ENCODE measurements around the gene RHPN2. TPM values are rescaled to one million over a fixed set of nuclear protein-coding genes. Genes with fewer than 3 reads are reported as not detected.

Gene RHPN2
- total RNA-seq, 4 donors from 2014 or later, result under 0.01 to 10.6 (median 5.1) TPM

DNA sequence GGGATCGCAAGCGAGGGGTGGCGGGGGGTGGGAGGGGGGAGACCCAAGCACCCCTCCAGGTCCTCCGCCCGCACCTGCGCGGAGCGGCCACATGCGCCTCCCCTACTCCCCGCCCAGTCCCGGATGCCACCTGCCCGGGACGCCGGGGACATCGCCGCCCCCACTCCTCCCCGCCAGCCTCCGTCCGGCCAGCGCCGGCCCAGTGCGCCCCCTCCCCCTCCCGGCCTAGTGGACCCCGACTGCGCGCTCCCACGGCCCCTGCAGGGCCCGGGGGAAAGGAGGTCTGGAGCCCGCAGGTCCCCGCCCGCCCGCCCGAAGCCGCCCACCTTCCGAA lies 263 bp downstream of the RHPN2 start:
- H3K4me3 ChIP-seq, result peak overlapping the region; percentile 41 to 72
- H3K36me3 ChIP-seq, result no peaks in the 10 kb centered on the region
- TF ChIP-seq, protein P1, sequence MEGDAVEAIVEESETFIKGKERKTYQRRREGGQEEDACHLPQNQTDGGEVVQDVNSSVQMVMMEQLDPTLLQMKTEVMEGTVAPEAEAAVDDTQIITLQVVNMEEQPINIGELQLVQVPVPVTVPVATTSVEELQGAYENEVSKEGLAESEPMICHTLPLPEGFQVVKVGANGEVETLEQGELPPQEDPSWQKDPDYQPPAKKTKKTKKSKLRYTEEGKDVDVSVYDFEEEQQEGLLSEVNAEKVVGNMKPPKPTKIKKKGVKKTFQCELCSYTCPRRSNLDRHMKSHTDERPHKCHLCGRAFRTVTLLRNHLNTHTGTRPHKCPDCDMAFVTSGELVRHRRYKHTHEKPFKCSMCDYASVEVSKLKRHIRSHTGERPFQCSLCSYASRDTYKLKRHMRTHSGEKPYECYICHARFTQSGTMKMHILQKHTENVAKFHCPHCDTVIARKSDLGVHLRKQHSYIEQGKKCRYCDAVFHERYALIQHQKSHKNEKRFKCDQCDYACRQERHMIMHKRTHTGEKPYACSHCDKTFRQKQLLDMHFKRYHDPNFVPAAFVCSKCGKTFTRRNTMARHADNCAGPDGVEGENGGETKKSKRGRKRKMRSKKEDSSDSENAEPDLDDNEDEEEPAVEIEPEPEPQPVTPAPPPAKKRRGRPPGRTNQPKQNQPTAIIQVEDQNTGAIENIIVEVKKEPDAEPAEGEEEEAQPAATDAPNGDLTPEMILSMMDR (IDR thresholded peaks at IDR 0.05), result no peak
- no peak for TF ChIP-seq POLR2A (IDR thresholded peaks at IDR 0.05)
- no peaks in the 10 kb centered on the region for H3K27me3 ChIP-seq
- intact Hi-C loops (cut with DNase I; ENCODE audit: low total_unique reads), result no loop called here
- H3K4me1 ChIP-seq, result peaks cover 0 to 10% of the 10 kb centered on the region in 2 donors
- H3K9me3 ChIP-seq, result no peaks in the 10 kb centered on the region
- no peak for DNase-seq
- H3K27ac ChIP-seq, result peak overlapping the region in 1 of 2 donors; percentile 48

DNA sequence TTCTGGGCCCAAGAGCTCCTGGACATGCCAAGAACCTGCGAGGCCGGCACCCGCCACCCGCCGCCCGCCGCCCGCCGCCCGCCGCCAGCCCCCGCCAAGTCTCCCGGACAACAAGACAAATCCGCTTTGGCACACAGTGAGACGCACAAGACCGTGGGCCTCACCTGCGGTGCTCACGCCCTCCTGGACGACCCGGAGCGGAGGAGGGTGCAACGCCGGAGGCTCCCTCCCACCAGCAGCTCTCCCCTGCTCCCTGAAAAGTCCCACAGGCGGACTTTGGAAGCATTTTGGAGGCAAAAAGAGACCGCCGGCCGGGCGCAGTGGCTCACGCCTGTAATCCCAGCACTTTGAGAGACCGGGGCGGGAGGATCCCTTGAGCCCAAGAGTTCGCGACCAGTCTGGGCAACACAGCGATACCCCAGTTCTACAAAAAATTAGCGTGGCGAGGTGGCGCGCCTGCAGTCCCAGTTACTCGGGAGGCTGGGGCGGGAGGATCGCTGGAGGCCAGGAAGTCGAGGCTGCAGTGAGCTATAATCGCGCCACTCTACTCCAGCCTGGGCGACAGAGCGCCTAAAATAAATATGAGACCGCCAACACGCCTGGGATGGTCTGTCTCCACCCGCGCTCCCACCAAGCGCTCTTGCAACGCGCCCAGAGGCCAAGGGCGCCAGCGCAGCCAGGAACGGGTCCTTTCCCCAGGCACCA lies 783 bp downstream of the RHPN2 start:
- no peaks in the 10 kb centered on the region for H3K9me3 ChIP-seq
- DNase-seq, result peak in 1 of 2 donors; percentile 17
- H3K27ac ChIP-seq, result peak overlapping the region in 1 of 2 donors; percentile 48
- H3K4me3 ChIP-seq, result peak overlapping the region; percentile 41 to 72
- H3K36me3 ChIP-seq, result no peaks in the 10 kb centered on the region
- TF ChIP-seq POLR2A (IDR thresholded peaks at IDR 0.05), result no peak
- TF ChIP-seq, protein P1 (IDR thresholded peaks at IDR 0.05), result no peak
- H3K4me1 ChIP-seq, result peaks cover 0 to 10% of the 10 kb centered on the region in 2 donors
- intact Hi-C loops (cut with DNase I; ENCODE audit: low total_unique reads), result no loop called here
- no peaks in the 10 kb centered on the region for H3K27me3 ChIP-seq

DNA sequence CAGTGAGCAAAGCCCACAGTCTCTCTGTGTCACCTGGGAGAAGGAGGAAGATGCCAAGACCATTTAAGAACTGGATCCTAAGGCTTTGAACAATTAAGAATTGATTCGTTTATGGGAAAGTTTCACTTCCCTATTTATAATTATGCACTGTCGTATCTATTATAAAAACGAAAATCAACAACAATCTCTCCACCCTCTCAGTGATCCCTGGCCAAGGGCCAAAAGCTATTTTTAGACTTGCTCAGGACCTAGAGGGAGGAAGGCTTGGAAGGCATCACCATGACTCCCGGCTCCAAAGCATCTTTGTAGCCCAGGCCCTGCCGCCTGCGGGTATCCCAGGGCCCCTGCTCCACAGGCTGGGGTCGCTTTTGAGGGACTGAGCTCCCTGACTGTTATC lies 1.3 kb downstream of the RHPN2 start:
- Histone ChIP-seq H3K9me3 (no peaks in the 10 kb centered on the region), H3K4me1 (peaks cover 0 to 10% of the 10 kb centered on the region in 2 donors), H3K27ac (no peak overlapping the region), H3K4me3 (peak overlapping the region in 1 of 2 donors; percentile 72), H3K27me3 (no peaks in the 10 kb centered on the region), H3K36me3 (no peaks in the 10 kb centered on the region)
- DNase-seq, result peak; percentile 20 to 27
- TF ChIP-seq POLR2A (IDR thresholded peaks at IDR 0.05), result no peak
- TF ChIP-seq, protein P1 (IDR thresholded peaks at IDR 0.05), result no peak
- intact Hi-C loops (cut with DNase I; ENCODE audit: low total_unique reads), result no loop called here

DNA sequence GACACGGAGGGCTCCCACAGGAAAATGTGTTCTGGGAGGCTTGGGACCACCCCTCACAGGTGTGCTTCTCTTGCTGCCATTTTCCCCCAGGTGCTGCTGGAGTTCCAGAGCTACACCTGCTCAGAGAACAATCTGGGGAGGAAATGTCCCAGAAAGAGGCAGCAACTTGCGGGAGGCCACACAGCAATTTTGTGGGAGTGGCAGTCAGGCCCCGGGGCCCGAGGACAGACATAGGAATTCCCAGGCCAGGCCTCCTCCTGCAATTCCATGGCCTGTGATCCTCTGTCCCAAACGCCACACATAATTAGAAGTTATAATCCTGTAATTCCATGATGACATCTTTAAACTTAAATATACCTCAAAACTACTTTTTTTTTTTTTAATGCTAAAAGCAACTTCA lies 1.8 kb downstream of the RHPN2 start:
- no peaks in the 10 kb centered on the region for H3K27me3 ChIP-seq
- intact Hi-C loops (cut with DNase I; ENCODE audit: low total_unique reads), result no loop called here
- H3K4me3 ChIP-seq, result no peak overlapping the region
- peaks cover 0 to 10% of the 10 kb centered on the region in 2 donors for H3K4me1 ChIP-seq
- H3K27ac ChIP-seq, result no peak overlapping the region
- no peaks in the 10 kb centered on the region for H3K9me3 ChIP-seq
- no peak for TF ChIP-seq POLR2A (IDR thresholded peaks at IDR 0.05)
- TF ChIP-seq, protein P1 (IDR thresholded peaks at IDR 0.05), result no peak
- no peaks in the 10 kb centered on the region for H3K36me3 ChIP-seq
- no peak for DNase-seq

DNA sequence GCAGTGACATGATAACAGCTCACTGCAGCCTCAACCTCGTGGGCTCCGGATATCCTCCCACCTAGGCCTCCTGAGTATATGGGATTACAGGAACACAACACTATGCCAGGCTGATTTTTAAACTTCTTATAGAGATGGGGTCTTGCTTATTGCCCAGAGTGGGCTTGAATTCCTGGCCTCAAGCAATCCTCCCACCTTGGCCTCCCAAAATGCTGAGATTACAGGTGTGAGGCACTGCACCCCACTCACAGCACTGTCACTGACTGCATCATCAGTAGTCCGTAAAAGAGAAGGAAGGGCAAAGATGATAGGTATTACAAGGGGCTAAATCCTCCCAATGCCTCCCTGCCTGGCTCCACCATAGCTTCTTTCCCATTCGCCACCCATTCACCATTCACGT lies 4.1 kb downstream of the RHPN2 start:
- TF ChIP-seq, protein P1 (IDR thresholded peaks at IDR 0.05), result no peak
- TF ChIP-seq POLR2A (IDR thresholded peaks at IDR 0.05), result no peak
- Histone ChIP-seq H3K9me3 (no peaks in the 10 kb centered on the region), H3K27ac (no peak overlapping the region), H3K4me1 (peaks cover 0 to 10% of the 10 kb centered on the region in 2 donors), H3K4me3 (no peak overlapping the region), H3K27me3 (no peaks in the 10 kb centered on the region), H3K36me3 (no peaks in the 10 kb centered on the region)
- no peak for DNase-seq
- intact Hi-C loops (cut with DNase I; ENCODE audit: low total_unique reads), result no loop called here

Data from uterus (tissue), 4 donors.